Measurements from ENCODE around the gene PTPRN2. TPM values are rescaled to one million over a fixed set of nuclear protein-coding genes. Genes with fewer than 3 reads are reported as not detected.

PTPRN2 gene
- total and polyA plus RNA-seq, 7 donors, result 0.47 to 0.82 (median 0.51) TPM

DNA sequence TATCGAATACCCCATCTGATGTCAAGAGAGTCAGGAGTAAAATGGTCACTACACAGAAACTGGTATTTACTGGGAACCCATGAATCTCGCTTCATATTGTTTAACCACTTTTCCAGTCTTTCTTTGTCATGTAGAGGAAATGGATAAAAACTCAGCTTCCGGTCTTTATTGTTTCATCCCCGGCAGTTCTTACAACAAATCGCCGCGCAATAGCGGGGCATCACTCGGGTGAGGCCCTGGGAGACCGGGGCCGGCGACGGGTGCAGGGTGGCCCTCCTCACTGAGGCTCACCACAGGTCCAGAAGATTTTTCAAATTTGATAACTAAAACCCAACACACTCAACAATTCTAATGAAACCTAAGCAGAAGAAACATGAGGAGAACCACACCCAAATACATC is 35.6 kb upstream of the PTPRN2 start:
- intact Hi-C loops (cut with DNase I), result no loop called here
- no peak overlapping the region for H3K4me3 ChIP-seq
- no peaks in the 10 kb centered on the region for H3K27me3 ChIP-seq (ENCODE audit: insufficient read depth in 3 of 3, low read length in 2 of 3)
- no peak overlapping the region for H3K27ac ChIP-seq
- H3K4me1 ChIP-seq, result no peaks in the 10 kb centered on the region
- no peak for TF ChIP-seq CTCF (IDR thresholded peaks at IDR 0.05)
- no peaks in the 10 kb centered on the region for H3K36me3 ChIP-seq (ENCODE audit: insufficient read depth in 1 of 2, low read depth in 1 of 2)
- 84 to 94% (median 89%) methylated on average over 13 of the region's 13 CpGs for WGBS, 3 donors
- no peaks in the 10 kb centered on the region for H3K9me3 ChIP-seq
- ATAC-seq, result no peak
- DNase-seq, result no peak

GRCh38 chr7:158620839-158621441 is 33.3 kb upstream of the PTPRN2 start:
- DNase-seq (no peak), ATAC-seq (no peak)
- H3K4me3 ChIP-seq, result no peak overlapping the region
- no peaks in the 10 kb centered on the region for H3K9me3 ChIP-seq
- no peak for TF ChIP-seq CTCF (IDR thresholded peaks at IDR 0.05)
- no peaks in the 10 kb centered on the region for H3K36me3 ChIP-seq (ENCODE audit: insufficient read depth in 1 of 2, low read depth in 1 of 2)
- intact Hi-C loops (cut with DNase I), result no loop called here
- no peaks in the 10 kb centered on the region for H3K27me3 ChIP-seq (ENCODE audit: insufficient read depth in 3 of 3, low read length in 2 of 3)
- H3K27ac ChIP-seq, result no peak overlapping the region
- H3K4me1 ChIP-seq, result no peaks in the 10 kb centered on the region
- 93 to 97% (median 94%) methylated on average over 6 of the region's 6 CpGs for WGBS, 3 donors

DNA sequence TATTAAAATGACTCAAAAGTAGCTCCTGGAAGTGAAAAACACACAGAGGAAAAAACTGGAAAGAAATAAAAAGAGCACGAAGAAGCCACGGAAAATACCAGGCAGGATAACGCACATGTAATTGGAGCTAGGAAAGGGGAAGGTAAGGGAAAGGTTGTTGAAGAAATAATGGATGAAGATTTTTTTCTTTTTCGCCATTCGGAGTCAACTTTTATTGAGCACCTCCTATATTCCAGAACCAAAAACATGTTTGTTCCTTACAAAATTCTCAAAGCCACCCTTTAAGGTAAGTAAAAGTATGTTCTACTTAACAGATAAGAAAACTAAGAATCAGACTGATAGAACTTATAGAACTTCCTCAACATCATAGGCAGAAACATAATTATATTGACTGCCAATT is 32.8 kb upstream of the PTPRN2 start:
- no peak overlapping the region for H3K27ac ChIP-seq
- H3K9me3 ChIP-seq, result no peaks in the 10 kb centered on the region
- WGBS, 3 donors, result 96 to 97% (median 96%) methylated on average over 5 of the region's 5 CpGs
- no peak for DNase-seq
- no peak for TF ChIP-seq CTCF (IDR thresholded peaks at IDR 0.05)
- H3K27me3 ChIP-seq (ENCODE audit: insufficient read depth in 3 of 3, low read length in 2 of 3), result no peaks in the 10 kb centered on the region
- ATAC-seq, result no peak
- no peaks in the 10 kb centered on the region for H3K36me3 ChIP-seq (ENCODE audit: insufficient read depth in 1 of 2, low read depth in 1 of 2)
- no peak overlapping the region for H3K4me3 ChIP-seq
- intact Hi-C loops (cut with DNase I), result no loop called here
- H3K4me1 ChIP-seq, result no peaks in the 10 kb centered on the region

- TF ChIP-seq CTCF (IDR thresholded peaks at IDR 0.05), result no peak
- no peaks in the 10 kb centered on the region for H3K4me1 ChIP-seq
- WGBS, 3 donors, result 96 to 98% (median 97%) methylated on average over 4 of the region's 4 CpGs
- no peak overlapping the region for H3K4me3 ChIP-seq
- intact Hi-C loops (cut with DNase I), result no loop called here
- H3K27me3 ChIP-seq (ENCODE audit: insufficient read depth in 3 of 3, low read length in 2 of 3), result no peaks in the 10 kb centered on the region
- no peak for ATAC-seq
- H3K9me3 ChIP-seq, result no peaks in the 10 kb centered on the region
- no peak overlapping the region for H3K27ac ChIP-seq
- DNase-seq, result no peak
- no peaks in the 10 kb centered on the region for H3K36me3 ChIP-seq (ENCODE audit: insufficient read depth in 1 of 2, low read depth in 1 of 2)
Measured at GRCh38 chr7:158618745-158619140, 31.1 kb upstream of the PTPRN2 start.

GRCh38 chr7:158617737-158618128 is 30.1 kb upstream of the PTPRN2 start:
- 88 to 93% (median 90%) methylated on average over 3 of the region's 3 CpGs for WGBS, 3 donors
- no peaks in the 10 kb centered on the region for H3K27me3 ChIP-seq (ENCODE audit: insufficient read depth in 3 of 3, low read length in 2 of 3)
- ATAC-seq (no peak), DNase-seq (no peak)
- H3K4me3 ChIP-seq, result no peak overlapping the region
- H3K4me1 ChIP-seq, result no peaks in the 10 kb centered on the region
- no peaks in the 10 kb centered on the region for H3K36me3 ChIP-seq (ENCODE audit: insufficient read depth in 1 of 2, low read depth in 1 of 2)
- H3K9me3 ChIP-seq, result no peaks in the 10 kb centered on the region
- H3K27ac ChIP-seq, result no peak overlapping the region
- no peak for TF ChIP-seq CTCF (IDR thresholded peaks at IDR 0.05)
- intact Hi-C loops (cut with DNase I), result no loop called here

Measured in psoas muscle (tissue), 8 donors.